Activated CD4-positive, alpha-beta T cell treated with anti-CD3 and anti-CD28 coated beads, Interleukin-2, amount 10 ng/mL, durations not matched to agents 7 days and 5 days (primary cell): ENCODE results near the gene PACS2. TPM values are rescaled to one million over a fixed set of nuclear protein-coding genes. Genes with fewer than 3 reads are reported as not detected.

Experiments
- CTCF ChIA-PET: fragments of 350-600 bp; sonication (Branson Sonifier 250); formaldehyde crosslinking; loops from one replicate; lab custom pipeline; 2021; ENCODE audit warnings: antibody characterized with exemption; lab: Charles Lee
- POLR2A ChIA-PET: fragments of 350-600 bp; sonication (Branson Sonifier 250); formaldehyde crosslinking; loops from one replicate; lab custom pipeline; 2021; ENCODE audit warnings: antibody characterized with exemption; lab: Charles Lee
- DNase-seq: peaks from one replicate; pipeline ENCODE4 v3.0.0-alpha.2; 2020
- H3K27ac Mint-ChIP-seq: one replicate; pipeline ENCODE4 v1.8.0; 2021; ENCODE audit warnings: mild to moderate bottlenecking, moderate library complexity, mixed read lengths
- H3K27me3 Mint-ChIP-seq: one replicate; pipeline ENCODE4 v1.8.0; 2021; ENCODE audit warnings: mixed read lengths
- H3K36me3 Mint-ChIP-seq: one replicate; pipeline ENCODE4 v1.8.0; 2021; ENCODE audit warnings: low read depth, mixed read lengths
- H3K4me1 Mint-ChIP-seq: one replicate; pipeline ENCODE4 v1.8.0; 2021; ENCODE audit warnings: mixed read lengths
- H3K4me3 Mint-ChIP-seq: one replicate; pipeline ENCODE4 v1.8.0; 2021; ENCODE audit warnings: mild to moderate bottlenecking, moderate library complexity, mixed read lengths
- H3K9me3 Mint-ChIP-seq: one replicate; pipeline ENCODE4 v1.8.0; 2021; ENCODE audit warnings: mixed read lengths
- total RNA-seq, 2 experiments: library from RNA; stranded (reverse); gene quantifications; one replicate each; pipeline ENCODE4 v1.2.3, GENCODE V29; 2021

The PACS2 gene
- total RNA-seq, 2 experiments from 2014 or later, result 43.3 to 46.8 TPM

DNA sequence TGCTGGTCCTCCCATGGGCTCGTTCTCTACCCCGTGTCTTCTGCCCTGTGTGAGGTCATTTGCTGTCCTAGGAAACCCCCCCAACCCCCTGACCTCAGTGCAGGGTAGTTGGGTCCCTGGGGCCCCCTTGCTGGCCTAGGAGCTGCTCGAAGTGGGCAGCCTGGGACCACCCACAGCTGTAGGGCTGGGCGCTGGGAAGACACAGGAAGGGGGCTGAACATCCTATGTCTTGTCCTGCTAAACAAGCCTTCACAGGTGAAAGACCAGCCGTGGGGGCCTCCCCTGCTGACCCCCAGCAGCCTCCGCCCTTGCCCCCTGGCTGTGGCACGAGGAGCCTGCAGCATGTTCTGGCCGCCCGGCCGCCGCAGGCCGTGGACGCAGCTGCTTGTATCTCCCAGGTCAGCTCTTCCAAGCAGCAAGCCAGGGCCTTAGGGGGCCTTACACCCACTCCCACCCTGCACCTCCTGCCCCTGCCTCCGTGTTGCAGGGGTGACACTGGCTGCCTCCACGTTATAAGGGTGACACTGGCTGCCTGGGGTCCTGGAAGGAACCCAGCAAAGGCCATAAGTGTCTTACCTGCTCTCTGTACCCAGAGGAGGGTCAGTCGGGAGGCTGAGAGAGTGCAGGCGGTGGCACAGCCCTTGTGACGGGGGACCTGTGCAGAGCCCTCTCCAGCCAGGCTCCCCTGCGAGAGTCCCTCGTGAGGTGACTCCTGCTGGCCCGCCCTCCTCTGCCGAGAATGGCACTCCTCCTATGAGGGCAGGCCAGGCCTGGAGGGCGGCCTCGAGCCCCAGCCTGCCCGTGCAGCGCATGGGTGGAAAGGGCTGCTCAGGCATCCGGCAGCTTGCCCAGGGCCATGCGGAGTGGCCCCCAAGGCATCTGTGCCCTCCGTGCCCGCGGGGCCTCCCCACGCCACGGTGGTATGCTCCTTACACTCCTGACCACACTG lies 72.3 kb downstream of the PACS2 start:
- no peak for DNase-seq
- POLR2A ChIA-PET, result no interaction called here
- no peak overlapping the region for H3K4me3 Mint-ChIP-seq
- no peak overlapping the region for H3K27ac Mint-ChIP-seq
- H3K4me1 Mint-ChIP-seq, result peaks cover 12% of the 10 kb centered on the region
- H3K9me3 Mint-ChIP-seq, result no peaks in the 10 kb centered on the region
- H3K27me3 Mint-ChIP-seq, result no peaks in the 10 kb centered on the region
- peaks cover 1% of the 10 kb centered on the region for H3K36me3 Mint-ChIP-seq
- CTCF ChIA-PET, result interaction anchor here (0.9 to 1.1 kb wide), 2 partner anchors 12 to 217 kb away, joined by 3 to 4 read pairs; no protein-coding TSS in a partner anchor

DNA sequence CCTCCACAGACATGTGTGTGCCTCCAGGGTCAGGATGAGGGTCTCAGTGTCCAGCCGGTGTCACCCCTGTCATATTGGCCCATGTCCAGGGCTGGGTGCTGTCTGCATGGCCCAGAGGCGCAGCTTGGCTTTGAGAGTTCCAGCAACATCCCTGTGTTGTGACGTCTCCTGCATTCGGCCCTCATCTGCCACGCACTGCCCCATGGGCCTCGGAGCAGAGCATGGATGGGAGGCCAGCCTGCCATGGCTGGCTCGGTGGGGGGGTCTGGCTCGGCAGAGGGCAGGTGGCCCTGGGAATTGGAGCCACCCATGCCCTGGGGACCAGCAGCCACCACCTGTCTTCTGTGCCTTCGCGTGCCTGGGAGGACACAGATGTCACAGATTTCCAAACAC lies 73.0 kb downstream of the PACS2 start:
- no peak for DNase-seq
- peaks cover 1% of the 10 kb centered on the region for H3K36me3 Mint-ChIP-seq
- H3K27ac Mint-ChIP-seq, result no peak overlapping the region
- H3K27me3 Mint-ChIP-seq, result no peaks in the 10 kb centered on the region
- no peak overlapping the region for H3K4me3 Mint-ChIP-seq
- H3K9me3 Mint-ChIP-seq, result no peaks in the 10 kb centered on the region
- peaks cover 12% of the 10 kb centered on the region for H3K4me1 Mint-ChIP-seq
- ChIA-PET CTCF (no interaction called here), POLR2A (no interaction called here)

DNA sequence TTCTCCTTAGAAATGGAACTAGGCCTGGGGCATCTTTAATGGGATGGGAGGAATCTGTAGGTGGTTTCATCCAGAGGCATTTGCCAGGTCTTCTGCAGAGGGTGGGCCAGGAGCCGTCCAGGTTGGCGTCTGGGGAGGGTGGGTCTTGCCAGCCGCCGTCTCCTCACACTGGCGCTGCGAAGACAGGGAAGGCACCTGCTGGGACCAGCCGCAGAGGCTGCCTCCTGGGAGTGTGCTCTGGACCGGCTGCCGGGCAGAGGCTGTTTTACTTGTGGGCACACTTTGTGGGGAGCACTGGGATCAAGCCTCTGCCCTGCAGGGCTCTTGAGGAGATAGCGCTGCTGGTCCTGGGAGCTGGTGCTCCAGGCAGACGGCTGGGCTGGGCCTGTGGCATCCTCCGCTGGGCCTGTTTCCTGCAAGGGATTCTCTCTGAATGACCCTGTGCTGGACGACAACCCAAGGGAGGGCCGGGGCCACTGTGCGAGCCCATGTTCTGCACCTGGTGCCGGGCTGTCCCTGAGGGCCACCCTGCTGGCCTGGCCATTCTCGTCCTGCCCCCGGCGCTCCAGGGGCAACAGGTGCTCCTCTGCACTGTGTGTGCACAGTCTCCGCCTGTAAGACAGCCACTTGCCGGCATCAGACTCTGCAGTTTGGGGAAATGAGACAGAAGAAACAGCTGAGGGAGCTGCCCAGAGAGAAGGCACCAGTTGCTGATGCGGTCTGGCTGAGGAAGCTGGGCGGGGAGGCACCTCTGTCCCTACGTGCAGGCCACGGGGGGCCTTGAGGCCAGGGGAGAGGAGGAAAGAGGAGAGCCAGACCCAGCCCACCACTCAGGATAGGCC lies 73.8 kb downstream of the PACS2 start:
- Mint-ChIP-seq H3K9me3 (no peaks in the 10 kb centered on the region), H3K4me1 (peaks cover 12% of the 10 kb centered on the region), H3K27me3 (no peaks in the 10 kb centered on the region), H3K27ac (peak overlapping the region; percentile 66), H3K4me3 (no peak overlapping the region), H3K36me3 (peaks cover 1% of the 10 kb centered on the region)
- POLR2A ChIA-PET, result no interaction called here
- DNase-seq, result no peak
- CTCF ChIA-PET, result interaction anchor here (2.3 kb wide), 1 partner anchor 17 kb away, joined by 10 read pairs; no protein-coding TSS in a partner anchor

DNA sequence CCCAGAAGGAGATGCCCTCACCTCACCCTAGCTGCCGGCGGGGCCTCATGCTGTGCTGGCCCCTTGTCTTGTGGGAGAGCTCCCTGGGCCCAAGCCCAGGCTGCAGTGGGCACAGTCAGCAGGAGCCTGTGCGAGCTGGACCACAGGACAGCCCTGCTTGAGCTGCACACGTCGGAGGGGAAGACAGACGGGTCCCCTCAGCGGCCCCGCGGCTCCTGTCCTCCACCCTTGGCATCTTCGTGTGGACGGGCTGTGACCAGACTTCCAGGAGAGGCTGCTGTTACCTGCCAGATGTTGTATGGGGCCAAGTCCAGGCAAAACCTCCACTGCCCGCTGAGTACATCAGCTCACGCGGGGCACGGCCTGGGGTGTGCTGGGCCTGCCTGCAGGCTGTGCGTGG lies 74.4 kb downstream of the PACS2 start:
- no peak overlapping the region for H3K4me3 Mint-ChIP-seq
- POLR2A ChIA-PET, result no interaction called here
- DNase-seq, result no peak

DNA sequence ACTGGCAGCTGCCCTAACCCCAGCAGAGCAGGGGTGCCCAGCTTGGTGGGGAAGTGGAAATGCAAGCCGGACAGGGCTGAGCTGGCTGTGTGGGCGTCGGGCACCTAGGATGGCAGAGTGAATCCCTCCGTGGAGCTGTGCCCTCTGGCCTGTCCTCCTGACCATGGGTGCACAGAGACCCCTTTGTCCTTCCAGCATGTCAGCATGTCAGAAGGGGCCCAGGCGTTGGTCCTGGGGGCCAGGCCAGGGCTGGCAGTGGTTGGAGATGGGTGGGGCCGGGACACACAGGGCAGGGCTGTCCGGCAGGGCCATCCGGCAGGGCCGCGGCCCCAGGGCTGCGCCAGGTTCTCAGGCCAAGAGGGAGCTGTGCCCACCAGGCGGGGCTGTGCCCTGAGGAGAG lies 75.0 kb downstream of the PACS2 start:
- ChIA-PET CTCF (interaction anchor here (0.7 to 2.6 kb wide), 4 partner anchors 14 to 100 kb away, joined by 3 to 10 read pairs (median 6); no protein-coding TSS in a partner anchor), POLR2A (no interaction called here)
- DNase-seq, result no peak
- H3K9me3 Mint-ChIP-seq, result no peaks in the 10 kb centered on the region
- no peak overlapping the region for H3K4me3 Mint-ChIP-seq
- H3K36me3 Mint-ChIP-seq, result no peaks in the 10 kb centered on the region
- no peaks in the 10 kb centered on the region for H3K27me3 Mint-ChIP-seq
- no peak overlapping the region for H3K27ac Mint-ChIP-seq
- peaks cover 12% of the 10 kb centered on the region for H3K4me1 Mint-ChIP-seq

More for the DNA sequence above, 74.4 kb downstream of the PACS2 start:
- no peaks in the 10 kb centered on the region for H3K36me3 Mint-ChIP-seq
- CTCF ChIA-PET, result interaction anchor here (2.3 kb wide), 1 partner anchor 18 kb away, joined by 10 read pairs; no protein-coding TSS in a partner anchor
- no peaks in the 10 kb centered on the region for H3K27me3 Mint-ChIP-seq
- H3K27ac Mint-ChIP-seq, result no peak overlapping the region
- H3K9me3 Mint-ChIP-seq, result no peaks in the 10 kb centered on the region
- H3K4me1 Mint-ChIP-seq, result peaks cover 12% of the 10 kb centered on the region

DNA sequence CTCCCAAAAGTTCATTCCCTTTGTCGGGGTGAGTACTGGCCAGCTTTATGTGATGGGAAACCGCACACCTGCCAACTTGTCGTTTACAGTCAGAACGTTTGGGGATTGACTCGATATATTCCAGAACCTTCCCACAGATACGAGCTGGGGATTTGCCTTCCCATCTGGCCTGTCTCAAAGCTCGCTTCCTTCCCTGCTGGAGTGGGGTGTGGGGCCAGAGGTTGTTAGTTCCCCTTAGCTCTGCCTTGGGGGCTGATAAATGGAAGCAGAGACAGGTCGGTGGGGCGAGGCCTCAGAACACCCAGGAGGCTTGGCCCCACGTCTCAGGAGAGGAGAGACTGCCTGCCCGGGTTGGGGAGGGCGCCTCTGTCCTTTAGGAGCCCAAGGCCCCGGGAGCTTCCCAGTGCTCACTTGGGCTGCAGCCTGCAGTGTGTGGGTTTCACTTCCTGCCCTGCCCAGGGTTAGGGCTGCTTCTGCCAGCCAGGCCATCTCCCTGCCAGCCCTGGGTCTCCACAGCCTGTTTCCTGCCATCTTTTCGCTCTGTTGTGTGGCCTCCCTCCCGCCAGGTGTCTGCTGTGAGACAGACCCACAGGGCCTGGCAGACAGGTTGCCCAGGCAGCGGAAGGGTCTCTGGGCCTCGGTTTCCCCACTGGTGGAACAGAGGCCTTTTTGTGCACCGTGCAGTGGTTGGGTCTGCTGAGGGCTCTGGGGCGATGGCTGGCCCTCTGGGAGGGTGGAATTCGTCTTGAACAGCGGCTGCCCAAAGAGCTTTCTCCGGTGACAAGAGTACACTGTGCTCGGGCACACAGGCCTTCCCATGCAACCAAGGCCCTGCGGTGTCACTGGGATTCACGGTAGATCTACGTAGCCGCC lies 75.7 kb downstream of the PACS2 start:
- DNase-seq, result peak; percentile 37
- Mint-ChIP-seq H3K4me3 (no peak overlapping the region), H3K27ac (peak overlapping the region; percentile 87), H3K9me3 (no peaks in the 10 kb centered on the region), H3K4me1 (peaks cover 12% of the 10 kb centered on the region), H3K27me3 (no peaks in the 10 kb centered on the region), H3K36me3 (no peaks in the 10 kb centered on the region)
- ChIA-PET CTCF (interaction anchor here (0.7 to 2.6 kb wide), 4 partner anchors 14 to 99 kb away, joined by 3 to 10 read pairs (median 6); no protein-coding TSS in a partner anchor), POLR2A (no interaction called here)

DNA sequence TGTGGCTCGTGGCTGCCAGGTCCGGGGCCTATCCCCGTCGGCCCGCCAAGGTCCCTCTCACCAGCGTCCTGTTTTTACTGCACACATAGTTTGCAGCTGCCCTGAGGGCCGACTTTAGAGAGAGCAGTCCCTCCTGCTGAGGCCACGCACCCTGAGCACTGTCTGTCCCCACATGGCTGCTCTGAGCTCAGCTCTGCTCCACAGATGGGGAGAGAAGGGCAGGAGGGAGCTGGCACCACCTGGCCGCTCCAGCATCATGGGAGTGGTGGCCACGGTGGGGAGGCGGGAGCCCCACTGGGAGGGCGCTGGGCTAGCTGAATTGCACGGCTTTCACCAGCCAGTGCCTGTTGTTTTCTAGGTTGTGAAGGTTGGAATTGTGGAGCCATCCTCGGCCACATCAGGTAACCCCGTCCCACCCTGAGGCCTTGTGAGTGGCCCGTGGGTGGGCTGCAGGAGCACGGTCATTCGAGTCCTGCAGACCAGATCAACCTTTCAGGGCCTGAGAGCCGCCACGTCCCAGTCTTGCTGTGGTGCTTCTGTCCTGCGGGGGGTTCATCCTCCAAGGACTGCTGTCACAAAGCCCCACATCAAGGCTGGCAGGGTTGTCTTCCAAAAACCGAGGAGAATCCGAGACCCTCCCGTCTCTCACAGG lies 76.4 kb downstream of the PACS2 start:
- Mint-ChIP-seq H3K4me1 (peaks cover 12% of the 10 kb centered on the region), H3K36me3 (no peaks in the 10 kb centered on the region), H3K27me3 (no peaks in the 10 kb centered on the region), H3K27ac (peak overlapping the region; percentile 87), H3K9me3 (no peaks in the 10 kb centered on the region), H3K4me3 (no peak overlapping the region)
- ChIA-PET POLR2A (no interaction called here), CTCF (interaction anchor here (2.6 kb wide), 1 partner anchor 99 kb away, joined by 8 read pairs; no protein-coding TSS in a partner anchor)
- no peak for DNase-seq

DNA sequence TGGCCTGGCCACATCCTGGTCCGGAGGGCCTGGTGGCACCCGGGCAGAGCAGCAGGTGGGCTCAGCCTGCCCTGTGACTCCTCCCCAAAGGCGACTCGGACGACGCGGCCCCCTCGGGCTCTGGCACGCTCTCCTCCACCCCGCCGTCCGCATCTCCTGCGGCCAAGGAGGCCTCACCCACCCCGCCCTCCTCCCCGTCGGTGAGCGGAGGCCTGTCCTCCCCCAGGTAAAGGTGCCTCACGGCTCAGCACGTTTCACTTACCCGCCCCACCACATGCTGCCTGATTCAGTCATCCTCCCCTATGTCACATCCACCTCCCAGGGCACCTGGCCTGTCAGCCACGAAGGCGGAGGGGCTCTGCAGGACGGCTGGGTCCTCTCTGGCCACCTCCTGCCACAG lies 77.0 kb downstream of the PACS2 start:
- H3K27ac Mint-ChIP-seq, result no peak overlapping the region
- H3K36me3 Mint-ChIP-seq, result no peaks in the 10 kb centered on the region
- ChIA-PET POLR2A (no interaction called here), CTCF (interaction anchor here (1.2 to 2.6 kb wide), 2 partner anchors 13 to 98 kb away, joined by 3 to 8 read pairs; no protein-coding TSS in a partner anchor)
- no peak overlapping the region for H3K4me3 Mint-ChIP-seq
- H3K27me3 Mint-ChIP-seq, result no peaks in the 10 kb centered on the region
- H3K9me3 Mint-ChIP-seq, result no peaks in the 10 kb centered on the region
- DNase-seq, result no peak
- H3K4me1 Mint-ChIP-seq, result peaks cover 12% of the 10 kb centered on the region

DNA sequence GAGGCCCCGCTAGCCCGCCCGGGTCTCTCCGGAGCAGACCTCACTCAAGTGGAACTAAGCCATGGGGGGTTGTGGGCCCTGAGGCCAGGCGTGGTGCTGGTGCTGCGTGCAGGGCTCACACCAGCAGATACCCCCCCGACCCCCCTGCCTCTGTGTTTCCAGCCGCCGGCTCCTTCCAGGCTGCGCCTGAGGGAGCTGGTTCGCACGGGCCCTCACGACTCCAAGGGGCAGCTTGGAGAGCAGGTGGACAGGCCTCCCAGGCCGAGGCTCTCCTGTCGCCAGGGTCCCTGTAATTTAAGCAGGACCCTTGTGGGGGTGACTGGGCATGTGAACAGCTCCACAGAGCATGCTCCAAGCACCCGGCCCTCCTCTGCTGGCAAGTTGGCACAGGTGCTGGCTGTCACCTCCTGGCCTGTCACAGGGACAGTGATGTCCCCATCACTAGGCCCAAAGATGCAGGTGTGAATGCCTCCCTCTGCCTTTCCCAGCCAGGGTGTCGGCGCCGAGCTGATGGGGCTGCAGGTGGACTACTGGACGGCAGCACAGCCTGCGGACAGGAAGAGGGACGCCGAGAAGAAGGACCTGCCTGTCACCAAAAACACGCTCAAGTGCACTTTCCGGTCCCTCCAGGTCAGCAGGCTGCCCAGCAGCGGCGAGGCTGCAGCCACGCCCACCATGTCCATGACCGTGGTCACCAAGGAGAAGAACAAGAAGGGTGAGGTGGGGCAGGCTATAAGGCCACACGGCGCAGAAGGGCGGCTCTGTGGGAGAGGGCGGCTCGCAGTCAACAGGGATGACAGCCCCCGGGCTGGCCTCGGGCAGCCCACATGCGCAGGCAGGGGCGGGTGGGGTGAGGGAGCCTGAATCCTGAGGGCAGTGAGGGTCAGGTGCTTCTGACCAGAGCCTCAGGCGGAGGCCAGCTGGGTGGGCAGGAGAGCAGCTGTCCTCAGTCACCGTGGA lies 77.9 kb downstream of the PACS2 start:
- no peaks in the 10 kb centered on the region for H3K36me3 Mint-ChIP-seq
- CTCF ChIA-PET, result interaction anchor here (1.2 kb wide), 1 partner anchor 14 kb away, joined by 3 read pairs; no protein-coding TSS in a partner anchor
- peaks cover 13% of the 10 kb centered on the region for H3K4me1 Mint-ChIP-seq
- POLR2A ChIA-PET, result no interaction called here
- no peaks in the 10 kb centered on the region for H3K27me3 Mint-ChIP-seq
- no peak for DNase-seq
- H3K9me3 Mint-ChIP-seq, result no peaks in the 10 kb centered on the region
- H3K4me3 Mint-ChIP-seq, result no peak overlapping the region
- H3K27ac Mint-ChIP-seq, result no peak overlapping the region

DNA sequence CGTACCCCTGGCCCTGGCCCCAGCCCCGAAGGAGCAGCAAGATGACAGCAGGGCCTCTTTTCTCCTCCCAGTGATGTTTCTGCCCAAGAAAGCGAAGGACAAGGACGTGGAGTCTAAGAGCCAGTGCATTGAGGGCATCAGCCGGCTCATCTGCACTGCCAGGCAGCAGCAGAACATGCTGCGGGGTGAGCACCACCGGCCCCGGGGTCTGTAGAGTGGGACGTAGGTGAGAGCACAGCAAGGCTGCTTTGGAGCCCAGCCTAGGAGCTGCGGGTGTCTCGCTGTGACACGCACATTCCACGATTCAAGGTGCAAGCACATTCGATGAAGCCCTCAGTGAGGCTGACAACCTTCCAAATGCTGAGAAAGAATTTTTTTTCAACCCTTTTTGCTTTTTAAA lies 78.6 kb downstream of the PACS2 start:
- no peaks in the 10 kb centered on the region for H3K27me3 Mint-ChIP-seq
- peaks cover 19% of the 10 kb centered on the region for H3K4me1 Mint-ChIP-seq
- no peaks in the 10 kb centered on the region for H3K9me3 Mint-ChIP-seq
- ChIA-PET POLR2A (no interaction called here), CTCF (interaction anchor here (0.7 kb wide), 1 partner anchor 11 kb away, joined by 3 read pairs; no protein-coding TSS in a partner anchor)
- no peak overlapping the region for H3K4me3 Mint-ChIP-seq
- no peak overlapping the region for H3K27ac Mint-ChIP-seq
- DNase-seq, result no peak
- H3K36me3 Mint-ChIP-seq, result no peaks in the 10 kb centered on the region
